ENCODE data around the gene GOT1. TPM values are rescaled to one million over a fixed set of nuclear protein-coding genes. Genes with fewer than 3 reads are reported as not detected.
A peak's percentile ranks its signal among the peaks of the same experiment; 100 is the strongest.

Gene GOT1
- polyA plus RNA-seq, 12 donors, result 31.5 to 47.5 (median 41.0) TPM; not detected in 1

DNA sequence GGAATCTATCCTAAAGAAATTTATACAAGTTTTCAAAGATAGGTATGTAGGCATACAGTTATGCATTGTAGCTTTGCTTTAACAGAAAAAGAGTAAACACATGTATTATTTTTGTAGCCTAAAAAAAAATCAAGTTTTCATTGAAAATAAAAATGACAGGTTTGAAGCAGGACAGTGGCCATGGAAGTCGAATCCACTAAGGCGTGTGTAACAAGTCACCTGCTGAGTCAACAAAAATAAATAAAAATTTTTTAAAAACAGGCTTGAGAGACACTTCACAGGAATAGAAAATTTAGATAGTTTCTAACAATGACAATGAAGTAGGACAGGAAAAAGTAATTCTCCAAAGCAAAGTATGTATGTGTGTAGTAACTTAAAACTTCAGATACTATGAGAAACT is 8.5 kb upstream of the GOT1 start:
- no peak for DNase-seq

DNA sequence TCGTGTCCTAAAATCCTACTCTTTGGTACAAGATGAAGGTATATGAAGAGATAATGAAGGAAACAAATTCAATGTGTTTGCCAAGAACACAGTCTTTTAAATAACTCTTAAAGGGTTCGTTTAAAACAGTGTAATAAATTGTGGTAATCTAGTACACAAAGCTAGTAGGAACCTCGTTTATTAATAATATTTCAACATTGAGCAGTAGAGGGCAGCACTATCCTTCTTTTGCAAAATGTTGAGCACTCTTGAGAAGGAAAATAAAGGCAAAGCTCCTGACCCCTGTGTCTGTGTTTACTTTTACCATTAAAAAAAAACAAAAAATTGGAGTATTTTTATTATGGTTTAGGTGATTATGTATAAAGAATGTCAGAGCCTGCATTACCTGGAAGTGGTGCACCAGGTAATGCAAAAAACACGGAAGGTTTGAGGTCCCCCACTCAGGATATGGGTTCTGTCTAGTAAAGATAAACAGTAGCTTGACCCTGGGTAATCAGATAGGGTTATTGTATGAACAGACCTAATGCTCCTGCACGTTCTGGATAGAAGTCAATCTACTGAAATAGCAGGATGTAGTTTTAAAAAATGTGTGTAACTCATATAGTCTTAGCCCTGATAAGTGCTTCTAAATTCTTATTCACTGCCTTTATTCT is 5.7 kb upstream of the GOT1 start:
- DNase-seq, result peak; percentile 48

DNA sequence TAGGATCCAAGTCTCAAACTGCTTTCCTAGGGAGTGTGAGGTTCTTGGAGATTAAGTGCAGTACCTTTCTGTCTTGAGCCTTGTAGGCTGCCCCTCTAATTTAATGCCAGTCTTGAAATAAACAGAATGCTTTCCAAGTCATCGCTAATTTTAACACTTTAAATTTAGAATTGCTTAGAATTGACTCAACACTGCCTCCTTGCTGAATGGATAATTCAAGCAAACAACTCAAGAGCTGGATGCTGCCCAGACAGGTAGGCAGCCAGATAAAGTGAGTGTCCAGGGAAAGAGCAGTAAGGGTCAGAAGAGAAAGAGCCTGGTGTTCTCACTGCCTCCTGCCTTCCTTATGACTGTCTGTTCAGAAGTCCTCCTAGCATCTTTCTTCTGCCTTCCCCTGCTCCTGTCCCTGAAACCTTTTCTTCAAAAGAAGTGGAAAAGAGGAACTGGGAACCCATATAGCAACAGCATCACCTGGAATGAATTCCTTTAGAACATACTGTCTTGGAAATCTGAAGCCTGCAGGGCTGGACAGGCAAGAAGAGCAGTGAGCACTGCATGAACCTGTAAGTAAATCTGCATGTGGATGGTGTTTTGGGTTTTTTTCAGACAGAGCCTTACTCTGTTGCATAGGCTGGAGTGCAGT is 3.1 kb upstream of the GOT1 start:
- no peak for DNase-seq

- no peak for DNase-seq
These were observed 2.5 kb upstream of the GOT1 start for GRCh38 chr10:99432881-99433280.

- DNase-seq, result no peak
These were observed 1.6 kb upstream of the GOT1 start for GRCh38 chr10:99432047-99432446.

DNA sequence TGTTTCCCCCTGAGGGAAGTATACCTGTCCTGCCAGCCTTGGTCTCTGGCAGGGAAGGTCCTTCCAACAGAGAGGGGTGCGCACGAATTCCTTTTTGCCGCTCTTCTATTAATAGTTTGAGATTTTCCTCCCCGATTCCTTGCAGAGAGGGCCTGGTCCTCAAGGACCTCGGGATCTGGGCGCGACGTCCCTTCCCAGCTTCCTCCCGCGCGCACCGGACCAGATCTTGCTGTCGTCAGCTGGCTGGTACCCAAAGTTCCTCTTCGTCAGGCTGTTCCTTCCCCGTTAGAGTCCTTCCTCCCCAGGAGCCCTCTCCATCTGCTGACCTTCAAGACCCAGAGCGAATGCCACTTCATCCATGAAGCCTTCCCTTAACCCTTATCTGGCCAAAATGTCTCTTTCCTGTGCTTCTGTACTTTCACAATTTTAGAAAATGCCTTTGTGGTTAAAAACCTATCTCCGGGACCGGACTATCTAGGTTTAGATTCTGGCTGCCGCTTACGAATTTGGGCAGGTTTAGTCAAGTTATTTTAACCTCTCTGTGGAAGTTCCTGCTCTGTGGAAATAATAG is 851 bp upstream of the GOT1 start:
- DNase-seq, result peak; percentile 58

DNA sequence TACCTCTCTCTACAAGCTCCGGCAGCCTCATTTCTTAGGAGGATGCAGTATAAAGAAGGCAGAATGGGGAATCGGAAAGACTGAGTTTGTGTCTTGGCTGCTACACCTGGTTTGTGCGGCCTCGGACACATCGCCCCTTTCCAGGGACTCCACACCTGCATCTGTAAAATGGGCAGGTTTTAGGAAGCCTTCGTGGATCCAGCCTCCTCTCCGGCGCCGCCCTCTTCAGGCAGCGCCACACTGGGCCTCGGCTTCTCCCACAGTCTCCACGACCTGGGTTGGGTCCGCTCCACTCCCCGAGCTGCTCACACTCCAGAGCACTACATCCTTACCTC is 341 bp downstream of the GOT1 start:
- DNase-seq, result no peak

GRCh38 chr10:99429517-99430095 is 818 bp downstream of the GOT1 start:
- no peak for DNase-seq

DNA sequence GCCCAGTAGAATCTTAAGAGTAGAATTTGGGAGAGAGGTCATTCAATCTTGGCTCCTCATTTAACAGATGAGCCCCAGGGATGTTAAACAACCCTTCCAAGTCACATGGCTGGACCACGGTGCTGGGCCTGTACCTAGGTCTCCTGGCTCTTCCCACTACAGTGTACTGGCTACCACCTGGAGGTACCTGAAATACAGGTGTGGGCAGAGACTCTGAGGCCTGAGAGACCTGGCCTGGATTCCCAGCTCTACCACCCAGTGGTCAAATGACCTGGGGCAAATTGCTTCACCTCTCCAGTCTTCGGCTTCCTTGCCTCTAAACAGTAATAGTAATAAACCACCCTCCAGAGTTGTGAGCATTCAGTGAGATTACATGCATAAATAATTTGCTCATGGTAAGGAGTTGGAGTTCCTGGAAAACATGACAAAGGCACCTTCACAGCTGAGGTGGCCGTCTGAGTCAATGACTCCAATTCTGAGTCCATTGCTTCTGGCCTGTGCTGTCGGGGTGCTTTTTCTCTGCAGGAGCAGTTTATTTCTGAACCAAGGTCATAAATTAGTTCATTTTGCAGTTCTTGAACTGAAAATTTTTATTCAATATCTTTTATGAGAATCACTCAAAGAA is 2.7 kb downstream of the GOT1 start:
- no peak for DNase-seq

DNA sequence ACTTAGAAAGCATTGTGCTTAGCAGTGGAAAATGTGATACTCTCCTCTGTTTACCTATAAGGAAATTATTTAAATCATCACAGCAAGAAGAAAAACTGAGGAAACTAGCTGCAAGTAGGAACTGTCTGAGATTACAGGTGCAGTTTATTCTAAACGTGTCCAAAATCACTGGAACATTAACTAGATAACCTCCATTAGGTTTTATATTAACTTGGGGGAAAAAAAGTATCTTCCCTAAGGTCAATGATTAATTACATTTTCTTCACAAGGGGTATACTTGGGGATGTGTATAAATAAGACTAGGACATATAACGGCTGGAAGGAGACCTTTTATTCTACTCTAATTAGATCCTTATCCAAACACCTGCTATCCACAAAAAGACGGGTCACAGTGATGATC is 3.7 kb downstream of the GOT1 start:
- DNase-seq, result no peak

GRCh38 chr10:99425204-99425603 is 5.2 kb downstream of the GOT1 start:
- DNase-seq, result no peak

- DNase-seq, result no peak
These were observed 5.8 kb downstream of the GOT1 start for GRCh38 chr10:99424656-99425055.

DNA sequence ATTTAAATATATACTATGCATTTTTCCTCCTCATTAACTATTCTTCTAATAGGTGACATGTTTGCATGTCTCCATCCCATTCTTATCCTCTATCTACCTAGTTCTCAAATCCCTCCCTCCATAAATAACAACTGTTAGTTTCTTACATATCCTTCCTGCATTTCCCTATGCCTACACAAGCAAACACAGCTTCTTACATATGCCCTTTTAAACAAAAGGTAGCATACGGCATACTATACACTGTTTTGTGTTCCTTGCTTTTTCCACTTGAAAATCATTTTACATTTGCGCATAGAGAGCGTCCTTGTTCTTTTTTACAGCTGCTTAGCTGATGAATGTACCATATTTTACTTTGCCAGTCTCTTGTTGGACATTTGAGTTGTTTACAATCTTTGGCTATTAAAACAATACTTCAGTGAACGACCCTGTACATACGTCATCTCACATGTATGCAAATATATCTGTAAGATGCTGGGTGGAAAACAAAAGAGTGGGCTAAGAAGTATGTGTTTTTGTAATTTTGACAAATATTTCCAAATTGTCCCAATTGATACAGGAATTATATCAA is 7.8 kb downstream of the GOT1 start:
- no peak for DNase-seq

DNA sequence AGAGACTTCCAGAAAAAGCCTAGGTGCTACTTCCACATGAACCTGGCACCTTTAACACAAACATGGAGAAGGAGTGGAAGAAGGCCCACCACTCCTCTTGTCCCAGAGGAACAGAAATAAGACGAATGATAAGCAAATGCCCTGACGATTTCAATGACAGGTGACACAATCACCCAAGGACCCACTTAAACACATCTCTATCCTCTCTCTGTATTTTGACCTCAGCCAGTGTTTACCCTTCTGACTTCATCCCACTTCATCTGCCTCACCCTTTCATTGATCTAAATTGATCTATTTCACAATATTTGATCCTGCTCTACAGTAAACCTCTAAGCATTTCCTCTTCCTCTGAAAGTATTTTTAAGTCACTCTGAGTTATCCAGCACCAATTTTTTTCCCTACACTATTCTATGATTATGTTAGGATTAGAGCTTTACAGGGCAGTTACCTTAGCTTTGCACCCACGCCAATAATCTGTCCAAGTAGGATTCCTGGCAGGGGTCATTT is 9.1 kb downstream of the GOT1 start:
- DNase-seq, result no peak

GRCh38 chr10:99419688-99420087 is 10.7 kb downstream of the GOT1 start:
- no peak for DNase-seq

- no peak for DNase-seq
These were observed 11.4 kb downstream of the GOT1 start for GRCh38 chr10:99418910-99419624.

- DNase-seq, result no peak
These were observed 18.3 kb downstream of the GOT1 start for GRCh38 chr10:99412099-99412498.

DNA sequence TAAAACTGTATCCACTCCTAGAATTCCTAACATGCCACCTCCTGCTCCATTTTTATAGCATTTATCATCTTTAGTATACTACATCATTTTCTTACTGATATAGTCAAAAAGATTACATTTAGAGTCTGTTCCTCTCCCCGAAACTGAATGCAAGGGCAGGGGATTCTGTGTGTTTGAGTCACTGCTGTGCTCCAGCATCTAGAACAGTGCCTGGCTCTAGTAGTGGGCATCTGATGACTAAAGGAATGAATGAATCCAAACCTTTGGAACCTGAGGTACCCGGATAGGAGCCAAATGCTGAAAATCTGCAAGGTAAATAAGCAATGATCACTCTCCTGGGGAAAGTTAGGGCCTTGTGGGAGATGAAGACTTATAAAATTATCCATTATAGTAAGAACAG is 18.9 kb downstream of the GOT1 start:
- no peak for DNase-seq

GRCh38 chr10:99410876-99411275 is 19.5 kb downstream of the GOT1 start:
- no peak for DNase-seq

- no peak for DNase-seq
These were observed 20.3 kb downstream of the GOT1 start for GRCh38 chr10:99410146-99410545.

- no peak for DNase-seq
These were observed 24.3 kb downstream of the GOT1 start for GRCh38 chr10:99406149-99406548.

- no peak for DNase-seq
These were observed 26.8 kb downstream of the GOT1 start for GRCh38 chr10:99403674-99404073.

Measured in muscle of arm (tissue), 12 donors.